ENCODE data around the gene PPFIA1.
"Not testable (repeated sequence)": the region's sequence is repeated elsewhere in the genome, so short reads cannot be mapped to it uniquely, and the experiment has no call there.

GRCh38 chr11:70259077-70259476 lies 11.4 kb upstream of the PPFIA1 start:
- not testable (repeated sequence) for TF ChIP-seq USF2 (IDR thresholded peaks at IDR 0.05; ENCODE audit: low read depth, low read length); USF2 (CRISPR knock-in tag; IDR thresholded peaks at IDR 0.05; ENCODE audit: borderline replicate concordance); GRHL1 (CRISPR knock-in tag; conservative IDR thresholded peaks at IDR 0.05); PRDM10 (CRISPR knock-in tag; IDR thresholded peaks at IDR 0.05; ENCODE audit: low read depth); TCF7L2 (IDR thresholded peaks at IDR 0.05; ENCODE audit: low read depth, low read length); POLR2G (IDR thresholded peaks at IDR 0.05; ENCODE audit: low read depth, low read length); MXD4 (CRISPR knock-in tag; IDR thresholded peaks at IDR 0.05); ZNF282 (IDR thresholded peaks at IDR 0.05; ENCODE audit: partially characterized antibody); SKI (IDR thresholded peaks at IDR 0.05; ENCODE audit: partially characterized antibody); MAX (IDR thresholded peaks at IDR 0.05); ATF2 (CRISPR knock-in tag; IDR thresholded peaks at IDR 0.05); ZNF143 (CRISPR knock-in tag; IDR thresholded peaks at IDR 0.05); ZBTB20 (CRISPR knock-in tag; IDR thresholded peaks at IDR 0.05; ENCODE audit: borderline replicate concordance, low read depth)
- TF ChIP-seq, protein P1, sequence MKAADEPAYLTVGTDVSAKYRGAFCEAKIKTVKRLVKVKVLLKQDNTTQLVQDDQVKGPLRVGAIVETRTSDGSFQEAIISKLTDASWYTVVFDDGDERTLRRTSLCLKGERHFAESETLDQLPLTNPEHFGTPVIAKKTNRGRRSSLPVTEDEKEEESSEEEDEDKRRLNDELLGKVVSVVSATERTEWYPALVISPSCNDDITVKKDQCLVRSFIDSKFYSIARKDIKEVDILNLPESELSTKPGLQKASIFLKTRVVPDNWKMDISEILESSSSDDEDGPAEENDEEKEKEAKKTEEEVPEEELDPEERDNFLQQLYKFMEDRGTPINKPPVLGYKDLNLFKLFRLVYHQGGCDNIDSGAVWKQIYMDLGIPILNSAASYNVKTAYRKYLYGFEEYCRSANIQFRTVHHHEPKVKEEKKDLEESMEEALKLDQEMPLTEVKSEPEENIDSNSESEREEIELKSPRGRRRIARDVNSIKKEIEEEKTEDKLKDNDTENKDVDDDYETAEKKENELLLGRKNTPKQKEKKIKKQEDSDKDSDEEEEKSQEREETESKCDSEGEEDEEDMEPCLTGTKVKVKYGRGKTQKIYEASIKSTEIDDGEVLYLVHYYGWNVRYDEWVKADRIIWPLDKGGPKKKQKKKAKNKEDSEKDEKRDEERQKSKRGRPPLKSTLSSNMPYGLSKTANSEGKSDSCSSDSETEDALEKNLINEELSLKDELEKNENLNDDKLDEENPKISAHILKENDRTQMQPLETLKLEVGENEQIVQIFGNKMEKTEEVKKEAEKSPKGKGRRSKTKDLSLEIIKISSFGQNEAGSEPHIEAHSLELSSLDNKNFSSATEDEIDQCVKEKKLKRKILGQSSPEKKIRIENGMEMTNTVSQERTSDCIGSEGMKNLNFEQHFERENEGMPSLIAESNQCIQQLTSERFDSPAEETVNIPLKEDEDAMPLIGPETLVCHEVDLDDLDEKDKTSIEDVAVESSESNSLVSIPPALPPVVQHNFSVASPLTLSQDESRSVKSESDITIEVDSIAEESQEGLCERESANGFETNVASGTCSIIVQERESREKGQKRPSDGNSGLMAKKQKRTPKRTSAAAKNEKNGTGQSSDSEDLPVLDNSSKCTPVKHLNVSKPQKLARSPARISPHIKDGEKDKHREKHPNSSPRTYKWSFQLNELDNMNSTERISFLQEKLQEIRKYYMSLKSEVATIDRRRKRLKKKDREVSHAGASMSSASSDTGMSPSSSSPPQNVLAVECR (CRISPR knock-in tag; IDR thresholded peaks at IDR 0.05; ENCODE audit: borderline replicate concordance) = not testable (repeated sequence)

Measured in HepG2 (cell line).